Measurements from ENCODE around the gene TOP2B.

TOP2B gene

DNA sequence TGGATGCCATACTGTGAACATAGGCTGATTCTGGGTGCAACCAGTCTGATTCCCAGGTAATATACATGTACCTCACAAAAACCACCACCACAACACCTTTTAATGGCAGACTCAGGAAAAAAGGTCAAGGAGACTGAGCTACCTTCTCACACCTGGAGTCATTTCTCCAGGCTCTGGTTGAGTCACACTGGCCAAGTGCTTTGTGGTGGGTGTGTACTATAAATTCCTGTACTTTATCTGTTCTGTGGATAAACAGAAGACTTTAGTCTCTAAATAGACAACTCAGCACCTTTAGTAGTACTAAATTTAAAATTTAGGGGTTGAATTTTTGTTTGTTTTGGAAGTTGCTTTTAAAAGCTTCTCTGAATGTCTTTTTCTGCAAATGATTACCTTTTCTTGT, 46.7 kb downstream of the TOP2B start:
- no peak for DNase-seq

DNA sequence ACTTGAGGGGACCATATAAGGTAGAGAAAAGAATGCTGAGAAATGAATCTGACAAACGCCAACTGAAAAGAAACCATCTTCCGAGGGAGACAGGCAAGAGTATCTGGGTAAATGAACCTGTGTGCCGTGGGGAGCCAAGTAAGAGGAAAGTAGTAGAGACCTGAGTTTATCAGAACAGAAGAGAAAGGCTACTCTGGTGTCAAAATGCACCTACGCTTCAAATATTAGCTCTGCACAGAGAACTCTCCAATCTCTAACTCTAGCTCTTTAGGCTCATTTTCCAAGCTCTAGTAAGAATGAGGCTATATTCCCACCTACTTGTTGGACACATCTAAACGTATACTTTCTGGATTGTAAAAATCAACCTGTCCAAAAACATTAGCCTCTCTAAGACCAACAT, 53.5 kb downstream of the TOP2B start:
- DNase-seq = no peak

DNA sequence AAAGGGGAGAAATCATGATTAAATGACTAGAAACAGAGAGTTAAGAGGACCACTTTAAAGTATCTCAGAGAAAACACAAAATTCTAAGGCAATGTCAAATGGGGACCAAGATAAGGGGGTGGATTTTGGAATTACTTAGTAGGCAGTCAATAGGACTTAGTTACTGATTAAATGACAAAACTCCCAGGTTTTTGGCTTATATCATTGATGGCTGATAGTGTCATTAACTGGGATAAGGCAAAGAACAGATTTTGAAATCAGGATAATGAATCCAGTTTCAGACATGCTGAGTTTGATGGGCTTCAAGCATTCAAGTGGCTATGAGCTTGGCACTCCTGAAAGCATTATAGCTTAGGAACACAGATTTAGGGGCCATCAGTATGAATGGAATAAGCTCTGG, 53.9 kb downstream of the TOP2B start:
- no peak for DNase-seq

DNA sequence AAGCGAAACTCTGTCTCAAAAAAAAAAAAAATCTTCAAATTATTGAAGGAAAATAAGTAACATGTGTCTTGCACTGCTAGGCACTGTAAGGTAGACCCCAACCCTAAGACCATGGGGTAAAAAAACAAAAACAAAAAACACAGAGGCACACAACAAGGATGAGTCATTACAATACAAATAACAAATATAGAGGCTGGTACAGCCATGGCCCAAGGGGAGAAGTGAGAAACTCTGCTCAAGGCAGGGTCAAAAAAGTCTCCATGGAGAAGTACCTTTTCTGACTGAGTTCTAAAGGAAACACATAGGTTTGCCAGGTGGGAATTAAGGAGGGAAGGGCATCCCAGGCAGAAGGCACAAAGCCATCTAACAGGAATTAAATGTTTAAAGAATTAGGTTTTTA, 54.5 kb downstream of the TOP2B start:
- DNase-seq = no peak

DNA sequence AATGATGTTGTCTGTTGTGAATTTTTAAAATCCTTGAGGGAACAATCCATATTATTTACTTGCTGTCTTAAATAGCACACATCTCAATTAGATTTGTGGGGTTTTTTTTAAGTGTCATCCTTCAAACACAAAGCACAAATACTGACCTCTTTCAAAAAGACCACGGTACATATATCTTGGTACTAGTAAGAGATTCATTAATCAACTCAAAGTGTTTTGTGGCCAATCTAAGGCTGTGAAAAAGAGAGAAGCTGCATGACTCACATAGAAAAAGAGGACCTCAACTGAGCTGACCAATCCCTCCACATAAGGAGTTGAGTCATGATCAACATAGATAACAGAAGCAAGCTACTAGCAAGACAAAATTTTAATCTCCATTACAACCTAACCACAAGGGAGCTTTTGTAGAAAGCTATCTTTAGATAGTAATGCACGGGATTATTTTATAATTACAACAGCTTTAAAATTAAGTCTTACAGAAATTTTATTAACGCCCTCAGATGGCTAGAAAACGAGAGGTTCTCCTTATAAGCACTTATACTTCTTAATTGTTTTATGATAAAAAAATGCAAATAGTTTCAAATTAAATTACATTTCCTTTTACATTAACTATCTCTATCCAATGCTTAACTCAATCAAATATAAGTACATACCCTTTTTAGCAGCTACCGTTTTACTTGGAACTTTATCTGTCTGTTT, 60.5 kb downstream of the TOP2B start:
- no peak for DNase-seq

DNA sequence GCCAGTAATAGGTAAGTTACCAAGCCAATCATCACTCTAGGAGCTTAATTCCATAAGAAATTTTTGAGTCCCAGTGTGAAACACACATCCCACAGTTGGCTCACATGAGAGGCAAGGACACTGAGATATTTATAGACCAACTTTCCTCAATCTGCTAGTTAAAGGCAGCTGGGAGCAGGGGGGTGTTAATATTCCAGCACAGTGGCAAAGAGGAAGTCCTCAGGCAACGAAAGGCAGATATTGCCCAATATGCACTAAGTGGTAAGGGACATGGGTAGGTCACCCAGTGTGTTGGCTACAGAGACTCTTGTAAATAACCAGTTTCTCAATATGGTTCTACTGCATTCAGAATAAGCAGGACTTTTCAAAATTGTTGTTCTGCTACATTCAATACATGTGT, 61.0 kb downstream of the TOP2B start:
- no peak for DNase-seq

DNA sequence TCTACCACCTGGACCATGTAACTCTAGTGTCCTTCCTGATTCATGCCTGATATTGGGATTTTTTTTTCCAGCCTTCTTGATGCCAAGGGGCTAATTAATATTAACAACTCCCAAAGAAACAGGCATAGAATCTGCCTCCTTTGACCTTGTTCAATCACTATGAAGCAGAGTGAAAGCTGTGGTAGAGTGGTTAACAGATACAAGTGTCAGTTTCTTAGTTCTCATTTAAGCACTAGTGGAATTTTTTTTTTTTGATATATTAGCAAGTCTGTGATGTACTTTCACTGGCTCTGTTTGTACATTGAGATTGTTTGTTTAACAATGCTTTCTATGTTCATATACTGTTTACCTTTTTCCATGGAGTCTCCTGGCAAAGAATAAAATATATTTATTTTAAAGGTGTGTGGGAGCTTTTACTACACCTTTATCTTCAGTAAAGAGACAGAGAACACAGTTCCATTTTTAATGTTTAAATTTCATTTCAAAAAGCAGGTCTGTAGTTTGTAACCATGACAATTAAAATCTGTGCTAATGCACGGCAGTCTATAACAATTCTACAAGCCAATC, 67.1 kb downstream of the TOP2B start:
- DNase-seq = no peak

DNA sequence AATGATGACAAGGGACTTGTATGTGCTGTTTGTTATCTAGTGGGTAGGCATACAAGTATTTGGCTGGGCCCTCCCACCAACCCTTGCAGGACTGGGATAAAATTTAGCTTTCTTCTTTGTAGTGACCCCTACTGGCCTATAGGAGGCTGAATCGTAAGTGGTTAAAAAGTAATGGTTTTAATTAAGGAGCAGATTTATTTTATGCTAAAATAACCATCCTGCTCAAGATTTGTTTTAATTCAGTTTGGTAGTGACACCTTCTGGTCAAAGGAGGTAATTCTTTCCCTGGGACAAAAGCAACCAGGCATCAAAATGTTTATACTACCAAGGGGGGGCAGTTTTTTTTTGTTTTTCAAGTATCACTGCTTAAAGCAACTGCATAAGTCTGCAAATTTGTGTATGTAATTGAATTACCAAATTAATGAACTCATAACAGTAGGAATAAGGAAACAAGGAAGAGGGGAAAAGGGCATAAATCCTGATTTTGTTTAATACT, 70.7 kb downstream of the TOP2B start:
- peak; percentile 47 for DNase-seq

DNA sequence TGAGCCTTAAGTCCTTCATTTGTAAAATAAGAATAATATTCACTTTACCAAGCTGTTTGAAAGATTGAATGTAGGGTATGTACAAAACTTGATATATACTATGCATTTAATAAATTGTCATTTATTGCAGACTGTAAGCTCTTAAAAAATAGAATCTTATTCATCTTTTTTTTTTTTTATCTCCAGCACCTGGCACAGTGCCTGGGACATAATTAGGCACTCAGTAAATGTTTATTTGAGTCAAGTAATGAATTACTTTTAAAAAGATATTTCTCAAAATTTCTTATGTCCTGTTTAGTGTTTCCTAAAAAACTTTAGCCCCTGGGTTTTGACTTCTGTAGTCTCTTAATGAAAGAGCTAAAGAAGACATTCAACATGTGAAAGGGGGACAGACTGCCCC, 71.7 kb downstream of the TOP2B start:
- no peak for DNase-seq

DNA sequence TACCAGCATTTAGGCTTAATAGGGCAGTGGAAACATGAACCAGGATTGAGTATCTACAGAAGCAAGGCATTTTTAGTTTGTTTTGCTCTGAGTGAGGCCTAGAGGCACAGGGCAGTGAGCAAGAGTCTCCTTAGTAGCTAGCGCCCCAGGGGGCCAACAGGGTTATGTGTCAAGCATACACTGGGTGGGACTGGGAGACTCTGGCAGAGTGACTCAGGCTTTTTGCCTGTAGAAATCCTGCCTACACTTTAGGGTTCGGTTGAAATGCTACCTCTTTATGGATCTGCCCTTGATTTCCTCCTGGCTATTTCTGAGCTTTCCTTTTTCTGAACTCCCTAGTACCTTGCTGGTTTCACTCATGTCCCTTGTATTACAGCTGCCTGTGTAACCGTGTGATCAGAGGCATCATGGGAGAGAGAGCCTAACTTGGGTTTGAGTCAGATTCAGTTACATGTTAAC, 72.2 kb downstream of the TOP2B start:
- DNase-seq = no peak

DNA sequence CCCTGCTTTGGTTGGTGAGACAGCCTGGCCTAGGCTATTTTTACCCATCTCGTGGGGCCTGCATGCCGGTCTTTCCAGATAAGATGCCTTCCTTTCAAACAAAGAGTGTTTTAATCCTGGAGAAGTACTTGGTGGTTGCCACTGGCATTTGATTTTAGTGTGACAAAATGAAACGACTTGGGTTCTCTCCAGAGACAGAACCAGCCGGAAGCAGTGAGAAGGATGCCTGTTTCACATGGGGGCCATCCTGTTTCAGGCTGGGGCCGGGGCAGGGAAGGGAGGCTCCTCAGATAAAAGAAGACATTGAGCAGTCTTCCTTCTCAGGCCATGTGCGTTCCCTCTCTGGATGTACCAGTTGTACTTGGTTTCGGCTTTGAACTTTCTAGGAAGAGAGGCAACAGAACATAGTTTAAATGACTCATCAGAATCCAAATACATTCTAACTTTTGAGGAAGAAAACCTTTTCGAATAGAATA, 74.9 kb downstream of the TOP2B start:
- no peak for DNase-seq

DNA sequence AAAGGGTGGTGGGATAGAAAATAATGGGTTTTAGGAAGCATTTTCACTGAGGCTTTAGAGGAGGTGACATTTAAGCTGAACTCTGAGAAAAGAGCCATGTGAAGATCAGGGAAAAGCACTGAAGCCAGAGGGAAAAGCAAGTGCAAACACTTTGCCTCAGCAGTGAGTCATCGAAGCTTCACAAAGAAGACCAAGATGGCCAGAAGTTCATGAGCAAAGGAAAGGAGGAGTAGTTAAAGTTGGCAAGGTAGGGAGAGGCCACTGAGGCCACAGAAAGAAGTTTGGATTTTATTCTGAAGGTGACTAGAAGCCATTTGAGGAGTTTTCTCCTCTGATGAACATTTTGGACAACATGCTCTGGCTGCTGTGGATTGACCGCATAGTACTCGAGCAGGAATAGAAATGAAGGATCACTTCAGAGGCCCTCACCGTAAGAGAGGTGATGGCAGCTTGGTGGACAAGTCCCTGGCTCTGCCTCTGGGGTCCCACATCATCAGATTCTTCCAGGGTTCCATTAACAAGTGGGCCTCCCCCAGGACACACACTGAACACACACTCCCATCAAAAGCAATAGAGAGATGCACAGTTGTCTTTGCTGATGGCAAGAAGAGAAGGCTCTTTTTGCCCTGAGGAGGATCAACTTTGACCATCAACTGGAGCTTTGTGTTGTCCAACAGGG, 75.5 kb downstream of the TOP2B start:
- no peak for DNase-seq

DNA sequence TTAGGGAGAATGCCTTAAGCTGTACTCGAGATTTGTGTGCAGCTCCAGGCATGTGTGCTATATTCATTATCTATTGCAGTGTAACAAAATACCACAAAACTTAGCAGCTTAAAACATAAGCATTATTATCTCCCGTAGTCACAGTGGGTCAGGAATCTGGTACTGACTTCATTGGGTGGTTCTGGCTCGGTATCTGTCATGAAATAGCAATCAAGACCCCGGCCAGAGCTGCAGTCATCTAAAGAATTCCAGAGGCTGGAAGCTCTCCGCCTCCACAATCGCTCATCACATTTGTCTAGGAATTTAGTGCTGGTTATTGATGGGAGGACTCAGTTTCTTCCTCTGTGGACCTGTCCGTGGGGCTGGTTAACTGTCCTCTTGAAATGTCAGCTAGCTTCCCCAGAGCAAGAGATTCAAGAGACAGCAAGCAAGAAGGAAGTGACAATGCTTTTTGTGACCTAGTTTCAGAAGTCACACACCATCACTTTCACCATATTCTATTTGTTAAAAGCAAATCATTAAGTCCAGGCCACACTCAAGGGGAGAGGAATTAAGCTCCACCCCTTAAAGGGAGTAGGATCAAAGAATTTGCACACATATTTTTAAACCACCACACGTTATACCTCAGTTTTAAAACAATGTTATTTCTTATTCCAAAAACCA, 76.1 kb downstream of the TOP2B start:
- no peak for DNase-seq

DNA sequence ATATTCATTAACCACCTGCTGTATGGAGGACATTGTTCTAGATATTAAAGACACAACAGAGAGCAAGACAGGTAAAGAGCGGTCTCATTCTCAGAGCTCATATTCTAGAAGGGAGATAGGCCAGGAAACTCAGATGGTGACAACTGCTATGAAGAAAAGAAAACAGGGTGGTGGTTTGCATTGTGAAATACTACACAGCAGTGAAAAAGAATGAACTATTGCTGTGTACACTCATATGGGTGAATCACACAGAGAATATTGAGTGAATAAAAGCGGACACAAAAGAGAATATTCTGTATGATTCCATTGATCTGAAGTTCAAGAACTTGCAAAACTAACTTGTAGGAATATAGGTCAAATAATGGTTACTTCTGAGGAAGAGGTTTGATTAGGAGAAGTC, 76.7 kb downstream of the TOP2B start:
- no peak for DNase-seq

DNA sequence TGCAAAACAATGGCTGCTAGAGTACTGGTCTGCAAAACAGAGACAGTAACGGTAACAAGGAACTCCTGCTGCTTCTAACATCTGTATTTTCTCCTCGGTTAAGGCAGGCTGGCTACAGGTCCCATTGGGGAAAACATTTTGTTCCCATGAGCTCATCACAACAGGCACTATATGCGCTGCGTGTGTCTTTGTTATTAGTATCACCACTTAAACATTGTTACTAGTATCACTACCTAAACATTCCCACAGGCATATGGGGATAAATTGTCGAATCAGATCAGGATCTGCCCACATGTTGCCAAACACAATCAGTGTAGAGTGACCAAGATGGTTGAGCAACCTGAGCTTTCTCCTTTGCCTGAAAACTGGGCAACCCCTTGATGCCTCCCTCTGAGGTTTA, 77.2 kb downstream of the TOP2B start:
- DNase-seq = no peak

DNA sequence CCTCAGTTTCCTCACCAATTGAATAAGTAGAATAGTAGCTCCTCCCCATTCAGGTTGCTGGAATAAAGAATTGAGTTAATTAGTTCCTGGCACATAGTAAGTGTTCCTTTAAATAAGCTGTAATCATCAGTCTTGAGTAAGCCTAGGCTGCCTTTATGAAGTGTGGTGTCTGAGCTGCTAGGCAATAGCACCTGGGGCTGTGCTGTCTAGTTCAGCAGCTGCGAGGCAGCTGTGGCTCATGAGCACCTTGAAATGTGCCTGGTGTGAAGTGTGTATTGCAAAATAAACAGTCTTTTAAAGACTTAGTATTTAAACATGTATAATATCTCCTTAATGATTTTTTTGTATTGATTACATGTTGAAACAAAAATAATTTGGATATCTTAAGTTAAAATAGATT, 77.6 kb downstream of the TOP2B start:
- no peak for DNase-seq

DNA sequence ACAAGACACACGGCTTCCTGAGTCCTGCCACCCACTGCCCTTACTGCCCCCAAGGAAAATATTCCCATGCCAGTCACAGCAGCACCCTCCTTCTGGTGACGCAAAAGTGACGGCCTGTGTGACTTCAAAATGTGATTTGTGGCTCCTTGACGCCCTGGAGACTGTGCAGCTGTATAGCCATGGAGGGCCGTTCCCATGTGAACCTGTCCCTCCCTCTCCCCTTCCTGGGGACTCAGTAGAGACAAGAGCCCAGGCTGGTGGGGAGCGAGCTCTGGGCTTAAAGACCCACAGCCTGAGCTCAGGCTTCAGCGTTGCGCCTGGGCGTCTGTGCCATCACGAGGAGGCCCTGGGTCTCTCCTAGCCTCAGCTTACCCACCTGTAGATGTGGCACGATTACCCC, 78.2 kb downstream of the TOP2B start:
- DNase-seq = no peak

DNA sequence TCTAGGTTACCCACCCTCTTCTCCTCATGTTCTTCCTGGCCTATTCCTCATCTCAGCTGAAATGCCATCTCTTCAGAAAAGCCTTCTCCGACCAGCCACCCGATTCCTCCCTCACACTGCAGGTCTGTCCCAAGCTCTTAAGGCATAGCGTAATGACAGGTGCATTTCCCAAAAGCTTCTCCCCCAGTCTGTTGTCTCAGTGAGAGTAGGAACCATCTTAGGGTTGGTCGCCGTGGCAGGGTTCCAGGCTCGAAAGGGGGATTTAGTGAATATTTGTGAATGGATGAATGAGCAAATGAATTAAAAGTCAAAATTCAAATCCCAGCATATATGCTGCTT, 78.6 kb downstream of the TOP2B start:
- no peak for DNase-seq

DNA sequence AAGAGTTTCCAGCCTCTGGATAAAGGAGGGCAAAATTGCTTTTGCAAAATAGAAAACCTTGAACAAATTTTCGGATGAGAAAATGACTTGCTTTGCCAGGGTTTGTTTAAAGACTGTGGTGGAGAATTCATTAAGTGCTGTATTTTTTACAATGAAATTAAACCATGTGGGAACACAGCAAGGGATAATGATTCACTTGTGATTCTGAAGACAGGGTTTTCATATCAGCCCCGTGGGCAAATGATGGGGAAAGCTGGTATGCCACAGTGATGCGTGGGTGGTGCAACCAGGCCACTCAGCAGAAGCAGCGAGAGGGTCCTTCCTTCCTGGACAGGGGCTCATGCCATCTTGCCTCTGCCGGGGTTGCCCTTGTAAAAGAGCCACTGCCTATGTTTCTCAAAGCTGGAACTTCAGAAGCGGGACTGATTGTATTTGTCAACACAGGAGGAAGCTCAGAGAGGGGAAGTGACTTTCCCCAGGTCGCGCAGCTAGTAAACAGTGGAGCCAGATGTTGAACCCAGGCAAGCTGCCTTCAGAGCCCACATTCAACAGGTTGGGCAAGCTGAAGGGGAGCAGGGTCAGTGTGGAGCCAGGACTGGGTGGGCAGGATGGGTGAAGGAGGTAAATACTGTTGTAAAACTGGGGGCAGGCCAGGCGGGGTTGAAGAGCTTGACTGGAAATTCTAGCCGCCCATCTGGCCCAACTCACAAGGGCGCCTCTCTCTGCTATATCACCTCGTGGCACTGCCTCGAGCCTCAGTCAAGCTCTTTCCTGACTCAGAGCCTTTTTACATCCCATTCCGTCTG, 79.1 kb downstream of the TOP2B start:
- DNase-seq = no peak

DNA sequence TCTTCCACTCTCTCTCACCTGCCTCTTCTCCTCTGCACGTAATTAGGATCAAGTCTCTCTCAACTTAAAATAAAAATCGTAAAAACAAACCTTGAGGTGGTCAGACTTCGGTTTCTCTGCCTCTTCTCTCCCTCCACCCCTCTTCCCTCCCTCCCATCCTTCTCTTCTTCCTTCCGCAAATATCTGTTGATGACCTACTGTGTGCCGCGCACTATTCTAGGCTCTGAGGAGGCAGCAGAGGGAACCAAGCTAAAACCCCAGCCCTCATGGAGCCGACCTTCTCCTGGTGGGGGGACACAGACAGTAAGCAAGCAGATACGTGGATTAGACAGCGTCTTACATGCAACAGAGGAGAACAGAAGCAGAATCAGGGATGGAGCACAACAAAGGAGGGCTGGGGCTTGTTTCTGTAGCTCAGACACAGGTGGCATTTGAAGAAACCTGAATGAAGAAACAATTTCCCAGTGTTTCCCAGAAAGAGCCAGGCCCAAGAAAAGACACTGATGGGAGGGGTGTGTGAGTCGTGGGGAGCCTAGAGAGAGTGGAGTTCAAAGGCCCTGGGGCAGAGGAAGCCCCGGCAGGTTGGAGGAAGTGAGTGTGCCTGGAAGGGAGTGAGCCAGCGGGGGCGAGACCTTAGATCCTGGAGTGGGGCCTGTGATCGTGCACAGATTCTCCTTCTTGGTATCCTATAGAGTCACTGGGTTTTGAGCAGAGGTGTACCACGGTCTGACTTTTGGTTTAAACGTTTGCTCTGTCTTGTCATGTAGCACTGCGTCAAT, 80.5 kb downstream of the TOP2B start:
- no peak for DNase-seq

DNA sequence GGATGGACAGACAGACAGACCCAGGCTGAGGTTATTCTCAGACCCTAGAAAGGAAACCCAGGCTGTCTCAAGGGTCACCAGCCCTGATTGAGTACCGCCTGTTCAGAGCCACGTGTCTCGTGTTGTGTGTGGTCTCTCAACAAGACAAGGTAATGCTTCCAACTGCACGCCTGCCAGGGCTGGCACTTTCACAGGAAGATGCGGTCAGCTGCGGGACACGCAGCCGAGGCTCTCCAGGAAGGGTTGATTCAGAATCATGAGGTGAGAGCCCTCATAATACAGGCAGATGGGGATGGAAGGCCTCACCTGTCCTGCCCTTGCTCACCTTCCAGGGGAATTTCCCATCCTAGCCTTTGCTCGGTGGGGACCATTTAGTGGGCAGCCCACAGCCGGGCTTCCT, 81.4 kb downstream of the TOP2B start:
- DNase-seq = no peak

DNA sequence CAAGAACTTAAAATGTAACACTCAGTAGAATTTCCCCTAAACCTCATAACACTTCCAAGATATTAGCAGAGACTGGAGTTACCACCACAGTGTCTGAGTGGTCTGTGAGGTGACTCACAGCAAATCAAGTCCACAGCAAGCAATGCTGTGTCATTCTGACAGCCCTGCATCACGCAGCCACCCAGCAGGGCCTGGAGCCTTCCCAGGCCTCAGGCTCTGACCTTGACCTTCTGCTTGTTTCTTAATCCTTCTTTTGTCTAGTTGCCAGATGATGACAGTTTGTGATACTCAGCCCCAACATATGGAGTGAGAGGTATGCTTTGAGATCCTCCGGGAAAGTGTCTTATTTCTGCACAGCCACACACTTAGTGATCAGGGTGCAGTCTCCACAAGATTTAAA, 82.5 kb downstream of the TOP2B start:
- DNase-seq = no peak
